GM12891 (cell line): Measurements from ENCODE around the gene CDH24.

ENCODE experiments used
- POLR2A ChIP-seq: IDR thresholded peaks from 2 replicates; pipeline ENCODE4 v1.6.1; 2011; ENCODE audit warnings: low read depth, low read length, control low read depth
- POLR2AphosphoS5 ChIP-seq: IDR thresholded peaks from 2 replicates; pipeline ENCODE4 v1.6.1; 2011; ENCODE audit warnings: low read depth, low read length, control low read depth

DNA sequence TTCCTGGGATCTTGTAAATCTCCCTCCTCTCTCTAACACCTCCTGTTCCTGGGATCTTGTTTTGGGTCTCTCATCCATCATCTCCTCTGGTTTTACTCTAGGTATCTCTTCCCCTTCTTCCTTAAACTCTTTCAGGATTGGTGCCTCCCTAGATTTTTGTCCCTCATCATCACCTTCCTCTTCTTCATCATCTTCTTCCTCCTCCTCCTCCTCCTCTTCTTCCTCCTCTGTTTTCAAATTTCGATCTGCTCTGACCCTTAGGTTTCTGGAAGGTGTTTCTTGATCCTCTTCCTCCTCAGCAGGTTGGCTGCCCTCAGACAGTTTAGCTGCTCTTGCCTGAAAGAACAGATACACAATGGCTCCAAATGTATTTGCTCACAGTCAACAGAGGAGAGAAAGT is 23.2 kb upstream of the CDH24 start:
- TF ChIP-seq POLR2A (no peak), POLR2AphosphoS5 (no peak)
